GM12801 (cell line): ENCODE results near the gene STIMATE.

Experiments used
- TF ChIP-seq, protein P1 (sequence below): IDR thresholded peaks from one replicate; pipeline ENCODE4 v1.5.1; 2011; ENCODE audit warnings: control low read depth; ENCODE audit not compliant: insufficient read length; ENCODE audit errors: extremely low read depth

STIMATE gene

GRCh38 chr3:52805270-52806039 is 91.9 kb downstream of the STIMATE start:
- TF ChIP-seq, protein P1, sequence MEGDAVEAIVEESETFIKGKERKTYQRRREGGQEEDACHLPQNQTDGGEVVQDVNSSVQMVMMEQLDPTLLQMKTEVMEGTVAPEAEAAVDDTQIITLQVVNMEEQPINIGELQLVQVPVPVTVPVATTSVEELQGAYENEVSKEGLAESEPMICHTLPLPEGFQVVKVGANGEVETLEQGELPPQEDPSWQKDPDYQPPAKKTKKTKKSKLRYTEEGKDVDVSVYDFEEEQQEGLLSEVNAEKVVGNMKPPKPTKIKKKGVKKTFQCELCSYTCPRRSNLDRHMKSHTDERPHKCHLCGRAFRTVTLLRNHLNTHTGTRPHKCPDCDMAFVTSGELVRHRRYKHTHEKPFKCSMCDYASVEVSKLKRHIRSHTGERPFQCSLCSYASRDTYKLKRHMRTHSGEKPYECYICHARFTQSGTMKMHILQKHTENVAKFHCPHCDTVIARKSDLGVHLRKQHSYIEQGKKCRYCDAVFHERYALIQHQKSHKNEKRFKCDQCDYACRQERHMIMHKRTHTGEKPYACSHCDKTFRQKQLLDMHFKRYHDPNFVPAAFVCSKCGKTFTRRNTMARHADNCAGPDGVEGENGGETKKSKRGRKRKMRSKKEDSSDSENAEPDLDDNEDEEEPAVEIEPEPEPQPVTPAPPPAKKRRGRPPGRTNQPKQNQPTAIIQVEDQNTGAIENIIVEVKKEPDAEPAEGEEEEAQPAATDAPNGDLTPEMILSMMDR = no peak

DNA sequence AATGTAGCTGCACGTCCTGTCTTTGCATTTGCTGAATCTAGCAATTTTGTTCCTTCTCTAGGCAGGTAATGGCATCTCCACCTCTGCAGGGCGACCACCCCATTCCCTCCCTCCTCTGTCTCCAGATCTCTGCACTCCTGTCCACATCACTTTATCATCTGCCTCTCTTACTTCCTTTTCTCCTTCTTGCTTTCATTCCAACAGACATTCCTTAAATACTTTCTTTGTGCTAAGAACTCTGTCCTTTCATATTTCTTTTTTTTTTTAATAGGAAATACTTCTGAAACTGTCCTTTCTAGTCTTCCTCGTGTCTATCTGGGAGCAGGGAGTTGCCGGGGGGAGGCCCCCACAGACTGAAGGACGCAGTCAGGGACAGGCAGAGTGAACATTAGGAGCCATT is 95.5 kb downstream of the STIMATE start:
- TF ChIP-seq, protein P1 = no peak

- TF ChIP-seq, protein P1 = no peak
Observed at GRCh38 chr3:52800079-52800478, 97.3 kb downstream of the STIMATE start.

- TF ChIP-seq, protein P1 = no peak
Observed at GRCh38 chr3:52798978-52799476, 98.3 kb downstream of the STIMATE start.

GRCh38 chr3:52798376-52798977 is 98.9 kb downstream of the STIMATE start:
- TF ChIP-seq, protein P1 = no peak

DNA sequence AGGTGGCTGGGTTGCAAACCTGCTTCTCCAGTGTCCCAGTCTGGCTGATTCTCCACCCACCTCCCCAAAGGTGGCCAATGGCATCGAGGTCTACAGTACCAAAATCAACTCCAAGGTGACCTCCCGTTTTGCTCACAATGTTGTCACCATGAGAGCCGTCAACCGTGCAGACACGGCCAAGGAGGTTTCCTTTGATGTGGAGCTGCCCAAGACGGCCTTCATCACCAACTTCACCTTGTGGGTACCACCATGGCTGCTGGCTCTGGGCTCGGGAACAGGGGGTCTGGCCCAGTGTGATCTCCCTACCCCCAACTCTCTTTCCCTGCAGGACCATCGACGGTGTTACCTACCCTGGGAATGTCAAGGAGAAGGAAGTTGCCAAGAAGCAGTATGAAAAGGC is 100.9 kb downstream of the STIMATE start:
- TF ChIP-seq, protein P1 = no peak

DNA sequence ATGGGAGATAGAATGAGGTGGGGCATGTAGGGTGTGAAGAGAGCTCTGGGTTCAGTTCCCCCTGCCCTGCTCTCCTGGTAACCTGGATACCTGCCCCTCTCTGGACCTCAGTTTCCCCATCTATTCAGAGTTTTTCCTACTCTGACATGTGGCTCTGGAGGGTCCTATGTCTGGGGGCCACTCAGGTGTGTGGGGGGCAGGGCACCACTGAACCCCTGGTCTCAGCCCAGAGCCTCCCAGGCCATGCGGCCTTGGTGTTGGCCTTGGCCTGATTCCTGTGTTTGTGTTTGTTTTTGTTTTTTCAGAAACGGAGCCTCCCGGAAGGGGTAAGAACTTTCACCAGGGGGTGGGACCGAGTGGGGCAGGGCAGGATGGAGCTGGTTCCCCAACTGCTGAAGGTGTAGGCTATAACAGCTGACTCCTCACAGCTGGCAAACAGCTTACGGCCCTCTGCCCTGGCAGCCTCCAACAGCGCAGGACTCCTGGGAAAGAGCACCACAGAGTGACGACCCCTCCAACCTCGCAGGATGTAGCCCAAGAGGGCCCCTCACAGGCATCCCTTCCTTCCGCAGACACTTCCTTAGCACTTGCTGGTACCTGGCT is 101.9 kb downstream of the STIMATE start:
- TF ChIP-seq, protein P1 = no peak
